A673 (cell line): ENCODE data around the gene TSPAN15. TPM values are rescaled to one million over a fixed set of nuclear protein-coding genes. Genes with fewer than 3 reads are reported as not detected.

Source experiments
- BruUV-seq: library from RNA; stranded (reverse); fragments of 400-500 nt; replicated peaks from 2 replicates; lab custom pipeline; 2021; lab: Mats Ljungman, UMichigan
- CTCF ChIA-PET: fragments of 300-600 bp; sonication (Branson Sonifier 250); formaldehyde crosslinking; loops from one replicate; lab custom pipeline; 2022; ENCODE audit warnings: antibody characterized with exemption; lab: Charles Lee
- POLR2A ChIA-PET: fragments of 300-600 bp; sonication (Branson Sonifier 250); formaldehyde crosslinking; loops from one replicate; lab custom pipeline; 2022; ENCODE audit warnings: antibody characterized with exemption; ENCODE audit not compliant: low non-redundant PET; lab: Charles Lee
- DNase-seq: peaks from one replicate; pipeline ENCODE4 v3.0.0-alpha.2; 2015; ENCODE audit warnings: low spot score
- H3K27ac ChIP-seq: fragments of 200-600 bp; sonication (generic); 2 replicates; pipeline ENCODE4 v1.5.1; 2016; ENCODE audit warnings: mixed run types, low read depth, mild to moderate bottlenecking, mixed read lengths, antibody characterized with exemption, low read length; ENCODE audit not compliant: poor library complexity, severe bottlenecking
- H3K27me3 ChIP-seq: fragments of 200-600 bp; sonication (generic); replicated peaks from 2 replicates; pipeline ENCODE4 v1.6.1; 2017; ENCODE audit warnings: mixed run types, low read depth, mild to moderate bottlenecking, mixed read lengths, antibody characterized with exemption, low read length; ENCODE audit not compliant: insufficient read depth, poor library complexity
- H3K36me3 ChIP-seq: fragments of 200-600 bp; sonication (generic); 2 replicates; pipeline ENCODE4 v1.6.1; 2016; ENCODE audit warnings: mixed run types, mild to moderate bottlenecking, mixed read lengths, antibody characterized with exemption, low read length; ENCODE audit not compliant: insufficient read depth, poor library complexity, severe bottlenecking
- H3K4me1 ChIP-seq: fragments of 200-600 bp; sonication (generic); 2 replicates; pipeline ENCODE4 v1.6.1; 2017; ENCODE audit warnings: mixed run types, mild to moderate bottlenecking, mixed read lengths, antibody characterized with exemption, low read length; ENCODE audit not compliant: insufficient read depth, poor library complexity, severe bottlenecking
- H3K4me3 ChIP-seq: fragments of 200-600 bp; sonication (generic); 2 replicates; pipeline ENCODE4 v1.5.1; 2016; ENCODE audit warnings: low read depth, mixed run types, mild to moderate bottlenecking, mixed read lengths, low read length; ENCODE audit not compliant: poor library complexity, severe bottlenecking
- H3K9me3 ChIP-seq: fragments of 200-600 bp; sonication (generic); 2 replicates; pipeline ENCODE4 v1.6.1; 2016; ENCODE audit warnings: mixed run types, low read depth, mild to moderate bottlenecking, mixed read lengths, antibody characterized with exemption, low read length; ENCODE audit not compliant: poor library complexity, severe bottlenecking
- EZH2 ChIP-seq: fragments of 200-600 bp; sonication (generic); IDR thresholded peaks from 2 replicates; pipeline ENCODE4 v1.6.1; 2017; ENCODE audit warnings: borderline replicate concordance, low read depth, mild to moderate bottlenecking, mixed read lengths, antibody characterized with exemption, low read length; ENCODE audit not compliant: poor library complexity, severe bottlenecking
- intact Hi-C: fragments of 100-400 bp; cut with micrococcal nuclease; formaldehyde crosslinking; loops from one replicate; pipeline ENCODE4 v1.10.0; 2022; ENCODE audit not compliant: unreplicated experiment
- total RNA-seq: library from RNA; stranded (reverse); gene quantifications from 2 replicates; pipeline ENCODE4 v1.2.3, GENCODE V29; 2021
- TF ChIP-seq, protein P1 (sequence below): fragments of 300-800, 200-600 bp; sonication (generic); conservative IDR thresholded peaks from 2 replicates; pipeline ENCODE4 v1.5.1; 2017; ENCODE audit warnings: low read depth, mild to moderate bottlenecking, antibody characterized with exemption, low read length, moderate library complexity, mixed read lengths

Gene TSPAN15
- total RNA-seq, 1 experiment from 2014 or later, result 2.1 TPM

DNA sequence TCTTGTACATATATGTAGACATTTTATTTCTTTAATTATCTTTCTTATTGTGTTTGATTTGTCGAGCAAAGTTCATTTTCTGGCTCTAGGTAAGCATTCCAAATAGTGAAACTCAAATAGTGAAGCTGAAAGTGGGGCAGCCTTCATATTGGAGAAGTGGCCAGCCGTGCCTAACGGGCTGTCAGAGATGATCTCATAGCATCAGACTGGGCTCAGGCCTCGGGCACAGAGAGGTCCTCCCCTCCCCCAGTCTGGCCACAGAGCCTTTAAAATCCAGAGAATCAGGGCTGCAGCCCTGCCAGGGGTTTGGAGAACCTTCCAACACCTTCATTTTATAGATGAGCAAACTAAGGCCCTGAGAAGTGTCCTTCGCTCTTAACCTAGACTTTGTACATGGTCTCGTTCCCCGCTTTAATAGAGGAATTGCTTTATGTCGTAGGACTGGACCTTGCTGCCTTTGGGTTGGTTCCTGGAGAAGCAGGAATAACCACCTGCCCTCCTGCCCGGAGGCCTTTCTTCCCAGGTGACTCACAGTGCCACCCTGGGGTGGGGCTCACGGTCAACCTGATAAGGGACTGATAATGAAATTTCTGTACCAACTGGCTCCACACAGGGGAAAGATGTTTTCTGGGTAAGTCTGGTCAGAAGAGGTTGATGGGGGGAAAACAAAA, 7.3 kb downstream of the TSPAN15 start:
- BruUV-seq, result no TSS peak
- no peaks in the 10 kb centered on the region for H3K4me1 ChIP-seq
- H3K4me3 ChIP-seq, result no peak overlapping the region
- intact Hi-C loops, result no loop called here
- H3K27me3 ChIP-seq, result no peaks in the 10 kb centered on the region
- CTCF ChIA-PET, result no interaction called here
- H3K27ac ChIP-seq, result no peak overlapping the region
- POLR2A ChIA-PET, result no interaction called here
- TF ChIP-seq, protein P1, sequence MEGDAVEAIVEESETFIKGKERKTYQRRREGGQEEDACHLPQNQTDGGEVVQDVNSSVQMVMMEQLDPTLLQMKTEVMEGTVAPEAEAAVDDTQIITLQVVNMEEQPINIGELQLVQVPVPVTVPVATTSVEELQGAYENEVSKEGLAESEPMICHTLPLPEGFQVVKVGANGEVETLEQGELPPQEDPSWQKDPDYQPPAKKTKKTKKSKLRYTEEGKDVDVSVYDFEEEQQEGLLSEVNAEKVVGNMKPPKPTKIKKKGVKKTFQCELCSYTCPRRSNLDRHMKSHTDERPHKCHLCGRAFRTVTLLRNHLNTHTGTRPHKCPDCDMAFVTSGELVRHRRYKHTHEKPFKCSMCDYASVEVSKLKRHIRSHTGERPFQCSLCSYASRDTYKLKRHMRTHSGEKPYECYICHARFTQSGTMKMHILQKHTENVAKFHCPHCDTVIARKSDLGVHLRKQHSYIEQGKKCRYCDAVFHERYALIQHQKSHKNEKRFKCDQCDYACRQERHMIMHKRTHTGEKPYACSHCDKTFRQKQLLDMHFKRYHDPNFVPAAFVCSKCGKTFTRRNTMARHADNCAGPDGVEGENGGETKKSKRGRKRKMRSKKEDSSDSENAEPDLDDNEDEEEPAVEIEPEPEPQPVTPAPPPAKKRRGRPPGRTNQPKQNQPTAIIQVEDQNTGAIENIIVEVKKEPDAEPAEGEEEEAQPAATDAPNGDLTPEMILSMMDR, result no peak
- TF ChIP-seq EZH2, result no peak
- H3K36me3 ChIP-seq, result no peaks in the 10 kb centered on the region
- no peak for DNase-seq
- no peaks in the 10 kb centered on the region for H3K9me3 ChIP-seq

DNA sequence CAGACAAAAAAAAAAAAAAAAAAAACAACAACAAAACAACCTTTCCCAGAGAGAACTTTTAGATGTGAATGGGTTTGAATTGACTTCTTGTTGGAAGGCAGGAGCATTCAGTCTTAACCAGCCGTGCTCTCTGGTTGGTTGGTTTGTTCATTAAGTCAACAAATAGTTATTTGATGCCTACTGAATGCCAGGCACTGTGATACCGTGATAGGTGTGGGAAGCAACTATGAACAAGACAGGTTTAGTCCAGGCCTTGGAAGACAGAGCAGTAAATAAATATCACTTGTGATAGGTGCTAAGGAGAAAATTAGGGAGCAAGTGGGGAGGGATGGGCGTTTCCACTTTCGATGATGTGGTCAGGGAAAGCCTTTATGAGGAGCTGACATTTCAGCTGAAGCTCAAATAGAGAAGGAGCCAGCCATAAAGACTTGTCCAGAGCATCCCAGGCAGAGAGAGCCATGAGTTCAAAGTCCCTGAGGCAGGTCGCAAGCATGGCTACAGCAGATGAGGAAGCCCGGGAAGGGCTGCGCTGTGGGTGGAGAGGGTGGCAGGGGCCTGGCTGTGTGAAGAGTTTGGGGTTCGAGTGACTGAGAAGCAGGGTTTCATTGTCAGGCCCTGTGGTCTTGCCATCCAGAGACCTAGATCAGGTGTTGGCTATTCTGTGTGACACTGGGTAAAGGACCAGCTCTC, 8.0 kb downstream of the TSPAN15 start:
- ChIA-PET CTCF (no interaction called here), POLR2A (no interaction called here)
- Histone ChIP-seq H3K36me3 (no peaks in the 10 kb centered on the region), H3K4me3 (no peak overlapping the region), H3K27me3 (no peaks in the 10 kb centered on the region), H3K9me3 (no peaks in the 10 kb centered on the region), H3K4me1 (no peaks in the 10 kb centered on the region), H3K27ac (no peak overlapping the region)
- no peak for DNase-seq
- intact Hi-C loops, result no loop called here
- TF ChIP-seq, protein P1, result no peak
- TF ChIP-seq EZH2, result no peak
- BruUV-seq, result no TSS peak

DNA sequence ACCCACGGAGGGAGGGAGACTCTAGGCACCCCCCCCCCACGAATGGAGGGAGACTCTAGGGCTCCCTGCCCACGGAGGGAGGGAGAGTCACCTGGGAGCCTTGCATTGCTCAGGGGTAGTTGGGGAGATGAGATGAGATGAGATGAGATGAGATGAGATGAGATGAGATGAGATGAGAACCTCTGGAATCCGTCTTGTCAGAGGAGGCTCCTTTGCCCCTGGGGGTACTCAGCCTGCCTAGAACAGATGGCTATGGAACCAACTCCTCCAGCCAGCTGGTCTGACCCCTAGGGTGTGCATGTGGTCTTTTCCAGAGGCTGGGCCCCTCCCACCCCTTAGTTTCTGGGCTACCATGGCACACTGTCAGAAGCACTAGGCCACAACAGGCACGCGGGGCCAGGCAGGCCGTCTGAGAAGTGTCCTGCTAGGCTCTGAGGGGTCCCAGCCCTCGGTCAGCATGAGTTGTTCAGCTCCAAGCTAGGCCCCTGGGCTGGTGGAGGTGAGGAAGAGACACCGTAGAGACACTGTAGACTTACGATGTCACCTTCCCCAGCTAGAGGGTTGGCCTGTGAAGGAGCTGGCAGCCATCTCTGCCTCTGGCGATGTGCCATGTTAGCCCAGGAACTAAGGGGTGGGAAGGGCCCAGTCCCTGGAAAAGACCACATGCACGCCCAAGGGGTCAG, 8.8 kb downstream of the TSPAN15 start:
- ChIA-PET POLR2A (no interaction called here), CTCF (no interaction called here)
- H3K4me1 ChIP-seq, result no peaks in the 10 kb centered on the region
- no peak overlapping the region for H3K4me3 ChIP-seq
- no peak overlapping the region for H3K27ac ChIP-seq
- H3K27me3 ChIP-seq, result no peaks in the 10 kb centered on the region
- no TSS peak for BruUV-seq
- no peaks in the 10 kb centered on the region for H3K36me3 ChIP-seq
- intact Hi-C loops, result no loop called here
- no peak for DNase-seq
- H3K9me3 ChIP-seq, result no peaks in the 10 kb centered on the region
- TF ChIP-seq, protein P1, result no peak
- no peak for TF ChIP-seq EZH2
